GM13977 (cell line): Measurements from ENCODE around the gene NTN3.
A peak's percentile ranks its signal among the peaks of the same experiment; 100 is the strongest.

ENCODE experiments used
- DNase-seq: peaks from one replicate; pipeline ENCODE4 v3.0.0; 2012; ENCODE audit warnings: low spot score
- CTCF ChIP-seq: IDR thresholded peaks from 2 replicates; pipeline ENCODE4 v1.5.1; 2012; ENCODE audit warnings: mild to moderate bottlenecking, control low read depth; ENCODE audit not compliant: insufficient read depth; ENCODE audit errors: extremely low read depth, missing control alignments
- in situ Hi-C: fragments of 300-500 bp; cut with MboI; formaldehyde crosslinking; loops from one replicate; pipeline ENCODE4 v1.12.0; 2022; ENCODE audit warnings: low sequenced_read_pairs, low pct_unique_long_range_greater_than_20kb, mixed read lengths, inconsistent platforms; ENCODE audit not compliant: unreplicated experiment

NTN3 gene

GRCh38 chr16:2471016-2471652, at the start of gene NTN3:
Gene NTN3 (plus strand): TSS chr16:2471297. CDS start chr16:2471702, 405 bp downstream.
- in situ Hi-C loops, result no loop called here
- DNase-seq, result peak; percentile 73

GRCh38 chr16:2422123-2422867, 48.8 kb upstream of the NTN3 start:
- in situ Hi-C loops, result loop anchor here (10.0 kb wide), 1 partner anchor 67 kb away; no protein-coding TSS in a partner anchor
- DNase-seq, result no peak
- TF ChIP-seq CTCF, result no peak

More at GRCh38 chr16:2471016-2471652, at the start of gene NTN3:
- TF ChIP-seq CTCF, result no peak

GRCh38 chr16:2424061-2425007, 46.8 kb upstream of the NTN3 start:
- no peak for DNase-seq
- in situ Hi-C loops, result loop anchor here (10.0 kb wide), 1 partner anchor 70 kb away; no protein-coding TSS in a partner anchor
- no peak for TF ChIP-seq CTCF

DNA sequence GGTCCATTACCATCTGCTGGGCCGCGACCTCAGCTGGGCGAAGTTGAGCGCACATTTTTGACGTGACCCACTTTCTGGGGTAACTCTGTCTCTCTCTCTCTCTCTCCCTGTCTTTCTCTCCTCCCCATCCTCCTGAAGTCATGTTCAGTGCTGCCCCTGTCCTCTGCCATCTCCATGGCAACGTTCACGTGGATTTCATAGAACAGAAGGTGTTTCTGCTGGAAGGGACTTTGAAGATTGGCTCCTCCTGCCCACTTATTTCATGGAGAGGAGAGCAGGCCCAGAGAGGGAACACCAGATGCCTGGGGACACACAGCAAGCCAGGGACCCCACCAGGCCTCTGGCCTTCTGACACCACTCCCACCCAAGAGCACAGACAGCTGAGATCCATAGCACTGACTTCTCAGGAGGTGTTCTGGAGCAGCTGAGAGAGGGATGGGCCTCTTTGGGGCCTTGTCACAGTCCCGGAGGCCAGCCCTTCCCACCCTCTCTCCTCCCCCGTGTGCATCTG, 46.0 kb upstream of the NTN3 start:
- in situ Hi-C loops, result loop anchor here (10.0 kb wide), 1 partner anchor 70 kb away; no protein-coding TSS in a partner anchor

GRCh38 chr16:2425825-2426430, 45.2 kb upstream of the NTN3 start:
- in situ Hi-C loops, result loop anchor here (10.0 kb wide), 1 partner anchor 71 kb away; no protein-coding TSS in a partner anchor
- no peak for TF ChIP-seq CTCF
- DNase-seq, result no peak

More for the DNA sequence above, 46.0 kb upstream of the NTN3 start:
- DNase-seq, result no peak
- no peak for TF ChIP-seq CTCF

- DNase-seq, result no peak
- in situ Hi-C loops, result loop anchor here (10.0 kb wide), 1 partner anchor 72 kb away; no protein-coding TSS in a partner anchor
- no peak for TF ChIP-seq CTCF
Measured at GRCh38 chr16:2426941-2427361, 44.1 kb upstream of the NTN3 start.
